SK-N-SH (cell line): Measurements from ENCODE around the gene F7. TPM values are rescaled to one million over a fixed set of nuclear protein-coding genes. Genes with fewer than 3 reads are reported as not detected.

Experiments used
- CTCF ChIA-PET: fragments of 300-600, 350-600 bp; formaldehyde crosslinking; extraction: SDS; loops from one replicate; lab custom pipeline; 2021; lab: Yijun Ruan, JAX
- POLR2A ChIA-PET: fragments of 350-600 bp; sonication (Branson Sonifier 250); formaldehyde crosslinking; extraction: SDS; loops from one replicate; lab custom pipeline; 2020; ENCODE audit warnings: antibody characterized with exemption, inconsistent platforms; lab: Yijun Ruan, JAX
- DNase-seq: peaks from one replicate; pipeline ENCODE4 v3.0.0; 2012
- H2AFZ ChIP-seq: fragments of 200-600 bp; sonication (generic); 2 replicates; pipeline ENCODE4 v1.8.1; 2016; ENCODE audit warnings: antibody characterized with exemption, mild to moderate bottlenecking, low read depth
- H3F3A ChIP-seq: fragments of 200-600 bp; sonication (generic); replicated peaks from 2 replicates; pipeline ENCODE3; 2016; ENCODE audit warnings: antibody characterized with exemption, mild to moderate bottlenecking; ENCODE audit not compliant: insufficient read depth
- H3K27ac ChIP-seq, 2 experiments: fragments of 200-500 bp in 1 of 2; fragments of 200-600 bp in 1 of 2; sonication (Bioruptor generic) in 1 of 2; sonication (generic), shearing (Covaris generic) in 1 of 2; 2 replicates each; pipeline versions ENCODE4 v1.5.1 to v1.6.1; 2014 to 2016; ENCODE audit warnings: low read depth in 2 of 2, inconsistent platforms in 1 of 2, low read length in 1 of 2, mild to moderate bottlenecking in 1 of 2, mixed read lengths in 1 of 2
- H3K27me3 ChIP-seq: fragments of 200-600 bp; sonication (generic), shearing (Covaris generic); 2 replicates; pipeline ENCODE4 v1.6.1; 2016; ENCODE audit warnings: mixed run types; ENCODE audit not compliant: insufficient read depth
- H3K36me3 ChIP-seq, 2 experiments: fragments of 200-500 bp in 1 of 2; fragments of 200-600 bp in 1 of 2; sonication (Bioruptor generic) in 1 of 2; sonication (generic) in 1 of 2; replicated peaks in 1 of 2; 2 replicates each; pipeline versions ENCODE3 to v1.5.1; 2014 to 2016; ENCODE audit warnings: low read length in 1 of 2, mild to moderate bottlenecking in 1 of 2; ENCODE audit not compliant: insufficient read depth in 2 of 2, control insufficient read depth in 1 of 2
- H3K4me1 ChIP-seq, 2 experiments: fragments of 200-500 bp in 1 of 2; fragments of 200-600 bp in 1 of 2; sonication (Bioruptor generic) in 1 of 2; sonication (generic), shearing (Covaris generic) in 1 of 2; 2 replicates each; pipeline versions ENCODE4 v1.5.1 to v1.6.1; 2014 to 2016; ENCODE audit warnings: low read depth in 1 of 2, low read length in 1 of 2, mixed run types in 1 of 2; ENCODE audit not compliant: insufficient read depth in 2 of 2, control insufficient read depth in 1 of 2
- H3K4me2 ChIP-seq: fragments of 200-600 bp; sonication (generic), shearing (Covaris generic); 2 replicates; pipeline ENCODE4 v1.6.1; 2017; ENCODE audit warnings: mixed run types
- H3K4me3 ChIP-seq, 2 experiments: fragments of 200-500 bp in 1 of 2; fragments of 200-600 bp in 1 of 2; sonication (Bioruptor generic) in 1 of 2; sonication (generic), shearing (Covaris generic) in 1 of 2; 2 replicates each; pipeline versions ENCODE4 v1.5.1 to v1.8.1; 2014 to 2016; ENCODE audit warnings: low read depth in 2 of 2, inconsistent platforms in 1 of 2, low read length in 1 of 2, mild to moderate bottlenecking in 1 of 2, mixed read lengths in 1 of 2, moderate library complexity in 1 of 2
- H3K79me2 ChIP-seq: fragments of 200-600 bp; sonication (generic); 2 replicates; pipeline ENCODE4 v1.8.1; 2017; ENCODE audit warnings: mild to moderate bottlenecking; ENCODE audit not compliant: insufficient read depth
- H3K9ac ChIP-seq: fragments of 200-600 bp; sonication (generic); 2 replicates; pipeline ENCODE4 v1.6.1; 2017; ENCODE audit warnings: mixed run types
- H3K9me2 ChIP-seq: fragments of 200-600 bp; sonication (generic); 2 replicates; pipeline ENCODE4 v1.6.1; 2017; ENCODE audit warnings: mixed run types
- H3K9me3 ChIP-seq: fragments of 200-600 bp; sonication (generic); 2 replicates; pipeline ENCODE4 v1.6.1; 2017; ENCODE audit warnings: mixed run types, mild to moderate bottlenecking, moderate library complexity
- H4K20me1 ChIP-seq: fragments of 200-600 bp; sonication (generic); 2 replicates; pipeline ENCODE4 v1.6.1; 2017; ENCODE audit warnings: mild to moderate bottlenecking, mixed run types; ENCODE audit not compliant: insufficient read depth
- EP300 ChIP-seq, 2 experiments: IDR thresholded peaks; 2 replicates each; pipeline versions ENCODE4 v1.4.0 to v1.6.1; 2012; ENCODE audit warnings: borderline replicate concordance in 1 of 2, low read depth in 1 of 2, low read length in 1 of 2
- FOSL2 ChIP-seq: IDR thresholded peaks from 2 replicates; pipeline ENCODE4 v1.4.0; 2012; ENCODE audit warnings: low read depth, mild to moderate bottlenecking, moderate library complexity, borderline replicate concordance
- FOXJ3 ChIP-seq: sonication (generic); formaldehyde crosslinking; IDR thresholded peaks from 2 replicates; pipeline ENCODE4 v1.5.1; 2020; ENCODE audit warnings: mild to moderate bottlenecking, missing genetic modification reagents
- FOXM1 ChIP-seq: IDR thresholded peaks from 2 replicates; pipeline ENCODE4 v1.4.0; 2012; ENCODE audit warnings: low read depth, mild to moderate bottlenecking
- GABPA ChIP-seq: IDR thresholded peaks from 2 replicates; pipeline ENCODE4 v1.4.0; 2012; ENCODE audit warnings: low read depth, mild to moderate bottlenecking
- MXI1 ChIP-seq: IDR thresholded peaks from 2 replicates; pipeline ENCODE4 v1.6.1; 2012; ENCODE audit warnings: mild to moderate bottlenecking, low read depth, low read length, improper control_type of control experiment
- NFIC ChIP-seq: IDR thresholded peaks from 2 replicates; pipeline ENCODE4 v1.4.0; 2012; ENCODE audit warnings: borderline replicate concordance
- POLR2AphosphoS5 ChIP-seq: IDR thresholded peaks from 2 replicates; pipeline ENCODE4 v1.6.1; 2012; ENCODE audit warnings: low read depth, low read length
- RCOR1 ChIP-seq: fragments of 150-350 bp; IDR thresholded peaks from 2 replicates; pipeline ENCODE4 v1.6.1; 2017; ENCODE audit warnings: antibody characterized with exemption, low read length
- YY1 ChIP-seq: IDR thresholded peaks from 2 replicates; pipeline ENCODE4 v1.4.0; 2012; ENCODE audit warnings: low read depth, mild to moderate bottlenecking
- WGBS: methylation state at CpG from one replicate; pipeline ENCODE4 v1.1.6; 2017; ENCODE audit warnings: low lambda C conversion rate; 5-methylcytosine and 5-hydroxymethylcytosine counted together
- polyA plus RNA-seq, 3 experiments: library from polyadenylated mRNA; depleted of rRNA; stranded (reverse); fragments of >200 nt; gene quantifications; 2 replicates each; pipeline ENCODE4 v1.2.3, GENCODE V29; 2012
- TF ChIP-seq, protein P1 (sequence below): IDR thresholded peaks from 2 replicates; pipeline ENCODE4 v1.6.1; 2012; ENCODE audit warnings: mild to moderate bottlenecking, low read depth, low read length, moderate library complexity
- TF ChIP-seq, protein P2 (sequence below): IDR thresholded peaks from 2 replicates; pipeline ENCODE4 v1.4.0; 2012; ENCODE audit warnings: low read depth, borderline replicate concordance
- TF ChIP-seq, protein P3 (sequence below): fragments of 200-600 bp; sonication (generic); IDR thresholded peaks from 2 replicates; pipeline ENCODE4 v1.6.1; 2017; ENCODE audit warnings: antibody characterized with exemption, mild to moderate bottlenecking, moderate library complexity
- TF ChIP-seq, protein P4 (sequence below): IDR thresholded peaks from 2 replicates; pipeline ENCODE4; 2012

Gene F7
- polyA plus RNA-seq, 1 of the 3 experiments (the other 2 are of a cell fraction) = not detected

DNA sequence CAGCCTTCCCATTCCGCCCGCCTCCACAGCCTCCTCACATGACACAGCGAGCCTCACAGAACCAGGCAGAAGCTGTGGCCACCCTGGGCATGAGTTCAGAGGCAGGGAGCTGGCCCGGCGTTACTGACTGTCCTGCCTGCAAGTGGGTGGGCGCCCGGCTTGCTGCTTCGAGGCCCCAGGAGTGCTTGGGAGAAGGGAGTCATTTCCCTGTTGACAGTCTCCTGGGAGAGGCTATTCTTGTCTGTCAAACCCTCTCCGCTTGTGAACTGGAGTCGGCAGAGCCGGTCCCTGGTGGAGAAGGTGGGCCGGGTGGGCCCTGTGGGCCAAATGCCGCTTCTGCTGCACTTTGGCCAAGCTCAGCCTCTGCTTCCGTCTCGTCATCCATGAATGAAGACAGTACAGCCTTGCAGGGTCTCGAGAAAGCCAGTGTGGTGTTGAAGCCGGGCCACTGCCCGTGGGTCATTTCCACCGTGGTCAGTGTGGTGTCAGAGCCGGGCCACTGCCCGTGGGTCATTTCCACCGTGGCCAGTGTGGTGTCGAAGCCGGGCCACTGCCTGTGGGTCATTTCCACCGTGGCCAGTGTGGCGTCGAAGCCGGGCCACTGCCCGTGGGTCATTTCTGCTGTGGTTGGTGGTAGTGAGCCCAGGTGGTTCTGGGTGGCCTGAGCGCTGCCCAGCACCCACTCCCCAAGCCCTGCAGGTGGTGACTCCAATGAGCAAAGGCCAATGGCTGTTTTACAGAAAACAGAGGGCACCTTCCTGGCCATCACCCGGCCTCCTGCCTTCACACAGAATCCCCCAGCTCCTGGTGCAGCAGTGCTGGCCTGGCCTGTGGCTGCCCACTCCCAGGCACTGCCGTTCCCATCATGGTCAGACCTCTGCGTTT lies 13.5 kb upstream of the F7 start:
- Histone ChIP-seq H3K79me2 (no peaks in the 10 kb centered on the region), H3K4me3 (no peak overlapping the region), H3K36me3 (no peaks in the 10 kb centered on the region), H4K20me1 (no peaks in the 10 kb centered on the region), H3K4me1 (peaks cover 0 to 9% of the 10 kb centered on the region in 2 experiments; a peak in 1 of 4 replicates), H3F3A (no peaks in the 10 kb centered on the region), H3K27ac (no peak overlapping the region), H3K4me2 (no peak overlapping the region), H2AFZ (no peak overlapping the region), H3K27me3 (no peaks in the 10 kb centered on the region), H3K9ac (no peak overlapping the region), H3K9me3 (no peaks in the 10 kb centered on the region), H3K9me2 (no peaks in the 10 kb centered on the region)
- CTCF ChIA-PET = interaction anchor here (0.7 to 1.3 kb wide), 2 partner anchors 78 to 149 kb away, joined by 3 to 4 read pairs; no protein-coding TSS in a partner anchor
- POLR2A ChIA-PET = no interaction called here
- TF ChIP-seq GABPA (no peak), MXI1 (no peak), NFIC (no peak), FOXM1 (no peak), FOSL2 (no peak), RCOR1 (no peak), FOXJ3 (CRISPR knock-in tag) (no peak), EP300 (IDR thresholded peaks at IDR 0.05; ENCODE audit: borderline replicate concordance in 1 of 2, low read depth in 1 of 2, low read length in 1 of 2) (no peak), YY1 (no peak), POLR2AphosphoS5 (no peak)
- TF ChIP-seq, protein P1, sequence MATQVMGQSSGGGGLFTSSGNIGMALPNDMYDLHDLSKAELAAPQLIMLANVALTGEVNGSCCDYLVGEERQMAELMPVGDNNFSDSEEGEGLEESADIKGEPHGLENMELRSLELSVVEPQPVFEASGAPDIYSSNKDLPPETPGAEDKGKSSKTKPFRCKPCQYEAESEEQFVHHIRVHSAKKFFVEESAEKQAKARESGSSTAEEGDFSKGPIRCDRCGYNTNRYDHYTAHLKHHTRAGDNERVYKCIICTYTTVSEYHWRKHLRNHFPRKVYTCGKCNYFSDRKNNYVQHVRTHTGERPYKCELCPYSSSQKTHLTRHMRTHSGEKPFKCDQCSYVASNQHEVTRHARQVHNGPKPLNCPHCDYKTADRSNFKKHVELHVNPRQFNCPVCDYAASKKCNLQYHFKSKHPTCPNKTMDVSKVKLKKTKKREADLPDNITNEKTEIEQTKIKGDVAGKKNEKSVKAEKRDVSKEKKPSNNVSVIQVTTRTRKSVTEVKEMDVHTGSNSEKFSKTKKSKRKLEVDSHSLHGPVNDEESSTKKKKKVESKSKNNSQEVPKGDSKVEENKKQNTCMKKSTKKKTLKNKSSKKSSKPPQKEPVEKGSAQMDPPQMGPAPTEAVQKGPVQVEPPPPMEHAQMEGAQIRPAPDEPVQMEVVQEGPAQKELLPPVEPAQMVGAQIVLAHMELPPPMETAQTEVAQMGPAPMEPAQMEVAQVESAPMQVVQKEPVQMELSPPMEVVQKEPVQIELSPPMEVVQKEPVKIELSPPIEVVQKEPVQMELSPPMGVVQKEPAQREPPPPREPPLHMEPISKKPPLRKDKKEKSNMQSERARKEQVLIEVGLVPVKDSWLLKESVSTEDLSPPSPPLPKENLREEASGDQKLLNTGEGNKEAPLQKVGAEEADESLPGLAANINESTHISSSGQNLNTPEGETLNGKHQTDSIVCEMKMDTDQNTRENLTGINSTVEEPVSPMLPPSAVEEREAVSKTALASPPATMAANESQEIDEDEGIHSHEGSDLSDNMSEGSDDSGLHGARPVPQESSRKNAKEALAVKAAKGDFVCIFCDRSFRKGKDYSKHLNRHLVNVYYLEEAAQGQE = no peak
- TF ChIP-seq, protein P2, sequence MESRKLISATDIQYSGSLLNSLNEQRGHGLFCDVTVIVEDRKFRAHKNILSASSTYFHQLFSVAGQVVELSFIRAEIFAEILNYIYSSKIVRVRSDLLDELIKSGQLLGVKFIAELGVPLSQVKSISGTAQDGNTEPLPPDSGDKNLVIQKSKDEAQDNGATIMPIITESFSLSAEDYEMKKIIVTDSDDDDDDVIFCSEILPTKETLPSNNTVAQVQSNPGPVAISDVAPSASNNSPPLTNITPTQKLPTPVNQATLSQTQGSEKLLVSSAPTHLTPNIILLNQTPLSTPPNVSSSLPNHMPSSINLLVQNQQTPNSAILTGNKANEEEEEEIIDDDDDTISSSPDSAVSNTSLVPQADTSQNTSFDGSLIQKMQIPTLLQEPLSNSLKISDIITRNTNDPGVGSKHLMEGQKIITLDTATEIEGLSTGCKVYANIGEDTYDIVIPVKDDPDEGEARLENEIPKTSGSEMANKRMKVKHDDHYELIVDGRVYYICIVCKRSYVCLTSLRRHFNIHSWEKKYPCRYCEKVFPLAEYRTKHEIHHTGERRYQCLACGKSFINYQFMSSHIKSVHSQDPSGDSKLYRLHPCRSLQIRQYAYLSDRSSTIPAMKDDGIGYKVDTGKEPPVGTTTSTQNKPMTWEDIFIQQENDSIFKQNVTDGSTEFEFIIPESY = no peak
- TF ChIP-seq, protein P3, sequence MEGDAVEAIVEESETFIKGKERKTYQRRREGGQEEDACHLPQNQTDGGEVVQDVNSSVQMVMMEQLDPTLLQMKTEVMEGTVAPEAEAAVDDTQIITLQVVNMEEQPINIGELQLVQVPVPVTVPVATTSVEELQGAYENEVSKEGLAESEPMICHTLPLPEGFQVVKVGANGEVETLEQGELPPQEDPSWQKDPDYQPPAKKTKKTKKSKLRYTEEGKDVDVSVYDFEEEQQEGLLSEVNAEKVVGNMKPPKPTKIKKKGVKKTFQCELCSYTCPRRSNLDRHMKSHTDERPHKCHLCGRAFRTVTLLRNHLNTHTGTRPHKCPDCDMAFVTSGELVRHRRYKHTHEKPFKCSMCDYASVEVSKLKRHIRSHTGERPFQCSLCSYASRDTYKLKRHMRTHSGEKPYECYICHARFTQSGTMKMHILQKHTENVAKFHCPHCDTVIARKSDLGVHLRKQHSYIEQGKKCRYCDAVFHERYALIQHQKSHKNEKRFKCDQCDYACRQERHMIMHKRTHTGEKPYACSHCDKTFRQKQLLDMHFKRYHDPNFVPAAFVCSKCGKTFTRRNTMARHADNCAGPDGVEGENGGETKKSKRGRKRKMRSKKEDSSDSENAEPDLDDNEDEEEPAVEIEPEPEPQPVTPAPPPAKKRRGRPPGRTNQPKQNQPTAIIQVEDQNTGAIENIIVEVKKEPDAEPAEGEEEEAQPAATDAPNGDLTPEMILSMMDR = no peak
- TF ChIP-seq, protein P4, sequence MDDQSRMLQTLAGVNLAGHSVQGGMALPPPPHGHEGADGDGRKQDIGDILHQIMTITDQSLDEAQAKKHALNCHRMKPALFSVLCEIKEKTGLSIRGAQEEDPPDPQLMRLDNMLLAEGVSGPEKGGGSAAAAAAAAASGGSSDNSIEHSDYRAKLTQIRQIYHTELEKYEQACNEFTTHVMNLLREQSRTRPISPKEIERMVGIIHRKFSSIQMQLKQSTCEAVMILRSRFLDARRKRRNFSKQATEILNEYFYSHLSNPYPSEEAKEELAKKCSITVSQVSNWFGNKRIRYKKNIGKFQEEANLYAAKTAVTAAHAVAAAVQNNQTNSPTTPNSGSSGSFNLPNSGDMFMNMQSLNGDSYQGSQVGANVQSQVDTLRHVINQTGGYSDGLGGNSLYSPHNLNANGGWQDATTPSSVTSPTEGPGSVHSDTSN = no peak
- WGBS = 69% methylated on average over 15 of the region's 33 CpGs
- DNase-seq = no peak
